Adipose tissue (tissue), 3 donors: Measurements from ENCODE around the gene TSPAN18. TPM values are rescaled to one million over a fixed set of nuclear protein-coding genes. Genes with fewer than 3 reads are reported as not detected.

Experiments used
- H3K27ac ChIP-seq: one replicate; pipeline ENCODE4 v1.5.1; 2013; ENCODE audit warnings: low read depth, low read length
- WGBS, 3 donors: extraction: QIAGEN DNeasy Blood & Tissue Kit; methylation state at CpG; one replicate each; pipeline ENCODE4 v1.1.7; 2013; 5-methylcytosine and 5-hydroxymethylcytosine counted together
- polyA plus RNA-seq, 3 donors: library from polyadenylated mRNA; stranded (reverse); fragments of 200-250 nt; gene quantifications; one replicate each; pipeline ENCODE4 v1.2.3, GENCODE V29; 2013
- donor health status: healthy with polysubstance abuse.
- donor health status: Bipolar disorder and iron deficiency.
- donor health status: healthy.

TSPAN18 gene
- polyA plus RNA-seq, 3 donors, result 1.6 to 15.6 (median 14.4) TPM

GRCh38 chr11:44750551-44751465, 24.0 kb downstream of the TSPAN18 start:
- no peak overlapping the region for H3K27ac ChIP-seq
- 68 to 74% (median 72%) methylated on average over 7 of the region's 7 CpGs for WGBS, 3 donors

GRCh38 chr11:44752300-44752699, 25.5 kb downstream of the TSPAN18 start:
- H3K27ac ChIP-seq, result no peak overlapping the region
- WGBS, 3 donors, result 87 to 93% (median 89%) methylated on average over 2 of the region's 2 CpGs

GRCh38 chr11:44752713-44753112, 26.0 kb downstream of the TSPAN18 start:
- H3K27ac ChIP-seq, result no peak overlapping the region

GRCh38 chr11:44753961-44754645, 27.3 kb downstream of the TSPAN18 start:
- H3K27ac ChIP-seq, result no peak overlapping the region
- WGBS, 3 donors, result 74 to 85% (median 78%) methylated on average over 8 of the region's 8 CpGs

More at GRCh38 chr11:44752713-44753112, 26.0 kb downstream of the TSPAN18 start:
- 84 to 97% (median 91%) methylated on average over 1 of the region's 1 CpG for WGBS, 3 donors

- H3K27ac ChIP-seq, result no peak overlapping the region
- 60 to 85% (median 77%) methylated on average over 9 of the region's 9 CpGs for WGBS, 3 donors
Measured at GRCh38 chr11:44754876-44755555, 28.3 kb downstream of the TSPAN18 start.

- WGBS, 3 donors, result 40 to 56% (median 51%) methylated on average over 7 of the region's 7 CpGs
- no peak overlapping the region for H3K27ac ChIP-seq
Measured at GRCh38 chr11:44755556-44756523, 29.1 kb downstream of the TSPAN18 start.

- WGBS, 3 donors, result 84 to 98% (median 94%) methylated on average over 4 of the region's 4 CpGs
Measured at GRCh38 chr11:44758983-44759382, 32.2 kb downstream of the TSPAN18 start.

GRCh38 chr11:44759743-44760476, 33.1 kb downstream of the TSPAN18 start:
- H3K27ac ChIP-seq, result no peak overlapping the region
- 92 to 94% (median 92%) methylated on average over 3 of the region's 3 CpGs for WGBS, 3 donors

More at GRCh38 chr11:44758983-44759382, 32.2 kb downstream of the TSPAN18 start:
- no peak overlapping the region for H3K27ac ChIP-seq

GRCh38 chr11:44760477-44760872, 33.7 kb downstream of the TSPAN18 start:
- H3K27ac ChIP-seq, result no peak overlapping the region
- 54 to 75% (median 64%) methylated on average over 1 of the region's 1 CpG for WGBS, 3 donors

GRCh38 chr11:44760917-44761550, 34.3 kb downstream of the TSPAN18 start:
- 48 to 71% (median 64%) methylated on average over 10 of the region's 10 CpGs for WGBS, 3 donors
- no peak overlapping the region for H3K27ac ChIP-seq

- H3K27ac ChIP-seq, result no peak overlapping the region
Measured at GRCh38 chr11:44761551-44761961, 34.8 kb downstream of the TSPAN18 start.

GRCh38 chr11:44763121-44763820, 36.5 kb downstream of the TSPAN18 start:
- 67 to 75% (median 69%) methylated on average over 5 of the region's 5 CpGs for WGBS, 3 donors

More at GRCh38 chr11:44761551-44761961, 34.8 kb downstream of the TSPAN18 start:
- WGBS, 3 donors, result 64 to 67% (median 66%) methylated on average over 14 of the region's 14 CpGs

GRCh38 chr11:44764583-44764982, 37.8 kb downstream of the TSPAN18 start:
- no peak overlapping the region for H3K27ac ChIP-seq
- 91 to 97% (median 97%) methylated on average over 4 of the region's 4 CpGs for WGBS, 3 donors

More at GRCh38 chr11:44763121-44763820, 36.5 kb downstream of the TSPAN18 start:
- H3K27ac ChIP-seq, result no peak overlapping the region

GRCh38 chr11:44765026-44765595, 38.3 kb downstream of the TSPAN18 start:
- WGBS, 3 donors, result 94 to 98% (median 97%) methylated on average over 8 of the region's 8 CpGs
- H3K27ac ChIP-seq, result no peak overlapping the region

- no peak overlapping the region for H3K27ac ChIP-seq
- WGBS, 3 donors, result 91 to 97% (median 95%) methylated on average over 3 of the region's 3 CpGs
Measured at GRCh38 chr11:44765676-44766075, 38.9 kb downstream of the TSPAN18 start.
